Stimulated activated CD4-positive, alpha-beta T cell treated with anti-CD3 and anti-CD28 coated beads, Interleukin-1b, Interleukin-23, amount 100 ng/mL, for 1 hour (primary cell): ENCODE measurements around the gene SORT1.
"Not testable (repeated sequence)": the region's sequence is repeated elsewhere in the genome, so short reads cannot be mapped to it uniquely, and the experiment has no call there.

Source experiments
- DNase-seq, 2 donors: peaks; one replicate each; pipeline ENCODE4 v3.0.0-alpha.2; 2020; ENCODE audit warnings: low read depth in 2 of 2

SORT1 gene

DNA sequence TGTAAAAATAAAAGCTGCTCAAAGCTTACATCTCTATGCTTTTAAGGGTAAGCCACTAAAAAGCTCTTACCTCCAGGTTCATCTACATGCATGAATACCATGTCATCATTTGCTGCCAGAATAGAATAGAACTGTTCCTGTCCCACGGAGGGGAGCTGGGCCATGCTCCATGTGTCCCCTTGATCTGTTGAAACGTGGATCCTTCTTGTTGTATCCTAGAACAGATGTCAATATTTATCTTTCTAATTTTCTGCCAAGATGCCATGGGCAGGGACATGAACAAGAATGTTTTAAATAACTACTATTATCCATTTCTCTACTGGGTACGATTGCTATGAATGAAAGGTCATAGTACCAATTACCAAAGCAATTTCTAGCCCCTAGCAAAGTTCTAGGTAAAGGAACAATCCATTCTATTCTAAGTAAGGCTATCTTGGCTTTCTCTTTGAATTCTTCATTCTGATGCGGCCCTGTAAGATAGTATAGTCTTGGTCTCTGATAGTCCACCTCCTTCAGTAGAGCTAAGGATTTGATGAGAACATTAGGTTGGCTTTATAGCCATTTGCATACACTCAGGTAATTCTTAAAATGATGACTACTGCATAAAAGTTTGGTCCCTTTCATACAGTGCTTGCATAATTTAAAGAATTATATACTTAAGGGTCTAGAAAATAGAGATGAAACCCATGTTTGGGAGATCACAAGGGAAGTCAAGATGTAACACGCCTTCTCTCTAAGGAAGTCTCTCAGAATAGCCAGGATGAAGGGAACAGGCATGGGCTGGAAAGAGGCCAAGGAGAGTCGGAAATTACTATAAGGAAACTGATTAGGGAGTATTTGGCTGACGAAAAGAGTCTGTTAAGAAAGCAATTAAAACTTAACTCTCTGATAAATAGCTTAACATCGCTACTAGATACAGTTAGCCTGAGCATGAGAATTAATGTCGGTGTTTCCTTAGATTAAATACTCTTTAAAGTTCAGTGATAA, 55.5 kb downstream of the SORT1 start:
- DNase-seq = no peak

DNA sequence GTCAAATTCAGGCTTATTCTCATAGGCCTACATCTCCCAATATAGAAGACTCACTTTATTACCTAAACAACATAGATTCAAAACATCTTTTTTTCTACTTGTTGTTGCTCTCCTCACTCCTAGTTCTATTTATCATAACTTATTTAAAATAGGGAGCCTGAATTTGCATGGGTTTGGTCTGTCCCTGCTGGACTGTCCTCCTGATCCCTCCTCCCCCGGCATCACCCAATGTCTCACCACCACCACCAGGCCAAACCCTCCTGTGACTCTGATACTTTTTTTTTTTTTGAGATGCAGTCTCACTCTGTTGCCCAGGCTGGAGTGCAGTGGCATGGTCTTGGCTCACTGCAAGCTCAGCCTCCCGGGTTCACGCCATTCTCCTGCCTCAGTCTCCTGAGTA, 59.1 kb downstream of the SORT1 start:
- no peak for DNase-seq

DNA sequence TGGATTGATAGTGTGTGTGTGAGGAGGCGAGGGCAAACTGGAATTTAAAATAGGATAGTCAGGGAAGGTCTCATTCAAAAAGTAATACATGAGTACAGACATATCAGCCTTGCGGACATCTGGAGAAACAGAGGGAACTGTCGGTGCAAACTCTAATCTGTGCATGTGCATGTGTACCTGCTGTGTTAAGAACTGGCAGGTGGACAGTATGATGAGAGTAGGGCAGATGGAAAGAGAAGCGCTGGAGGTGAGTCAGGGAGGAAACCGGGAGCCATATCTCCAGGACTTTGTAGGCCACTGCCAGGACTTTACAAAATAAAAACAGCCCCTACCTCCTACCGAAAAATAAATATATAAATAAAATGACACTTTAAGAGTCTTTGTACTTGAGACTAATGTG, 59.6 kb downstream of the SORT1 start:
- no peak for DNase-seq

DNA sequence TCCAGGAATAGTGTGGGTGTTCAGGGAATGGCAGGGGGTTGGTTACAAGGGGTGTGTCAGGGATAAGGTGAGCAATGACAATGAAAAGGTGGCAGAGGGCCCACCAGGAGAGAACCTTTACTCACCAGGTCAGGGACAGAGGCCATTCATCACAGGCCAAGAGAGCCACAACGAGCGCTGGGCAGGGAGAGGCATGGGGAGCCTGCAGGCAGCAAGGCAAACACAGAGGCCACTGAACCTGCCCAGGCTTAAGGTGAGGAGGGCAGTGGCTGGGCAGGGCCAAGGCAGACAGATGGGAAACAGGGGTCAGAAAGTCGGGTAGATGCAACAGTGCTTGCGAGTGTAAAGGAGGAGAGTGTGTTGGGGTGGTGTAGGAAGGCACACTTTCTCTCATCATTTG, 62.6 kb downstream of the SORT1 start:
- no peak for DNase-seq

DNA sequence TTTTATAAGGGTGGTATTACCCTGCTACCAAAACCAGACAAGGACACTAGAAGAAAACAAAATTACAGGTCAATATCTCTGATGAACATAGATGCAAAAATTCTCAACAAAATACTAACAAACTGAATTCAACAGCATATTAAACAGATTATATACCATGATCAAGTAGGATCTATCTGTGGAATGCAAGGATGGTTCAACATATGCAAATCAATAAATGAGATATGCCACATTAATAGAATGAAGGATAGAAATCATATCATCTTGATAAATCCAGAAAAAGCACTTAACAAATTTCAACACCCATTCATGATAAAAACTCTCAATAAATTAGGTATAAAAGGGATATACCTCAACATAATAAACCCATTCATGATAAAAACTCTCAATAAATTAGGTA, 66.6 kb downstream of the SORT1 start:
- DNase-seq = no peak

DNA sequence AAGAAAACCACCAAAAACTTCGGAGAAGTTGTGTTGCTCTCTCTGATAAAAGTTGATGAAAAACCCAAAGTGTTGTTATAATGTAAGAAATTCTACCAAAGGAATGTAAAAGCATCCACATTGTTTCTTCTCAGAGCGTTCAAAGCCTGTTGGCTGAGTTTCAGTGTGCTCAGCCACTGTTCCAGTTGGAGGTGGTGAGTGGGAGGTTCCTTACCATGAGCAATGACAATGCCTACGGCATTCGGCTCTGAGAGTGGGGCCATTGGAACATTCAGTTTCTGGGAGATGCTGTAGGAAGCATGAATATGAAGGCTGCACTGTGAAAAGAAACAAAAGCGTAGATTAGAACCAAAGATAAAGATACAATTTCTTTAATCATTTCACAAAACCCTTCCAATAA, 70.4 kb downstream of the SORT1 start:
- DNase-seq = no peak

DNA sequence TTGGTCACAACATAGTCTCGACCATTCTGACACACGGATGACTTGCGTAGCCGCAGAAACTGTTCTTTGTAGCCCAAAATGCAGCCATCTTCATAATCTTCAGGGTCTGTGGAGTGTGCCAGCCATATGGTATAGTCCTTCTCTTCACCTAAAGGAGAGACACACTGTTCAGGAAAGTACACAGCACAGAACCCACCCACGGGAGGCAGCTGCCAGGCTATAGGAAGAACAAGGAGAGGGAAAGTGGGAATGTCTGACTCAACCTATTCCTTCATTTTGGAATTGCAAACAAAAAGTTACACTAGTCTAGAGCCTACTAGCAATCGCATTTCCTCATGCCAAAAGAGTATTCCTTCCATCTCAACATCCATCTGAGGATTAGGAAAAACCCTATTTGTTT, 74.7 kb downstream of the SORT1 start:
- no peak for DNase-seq

DNA sequence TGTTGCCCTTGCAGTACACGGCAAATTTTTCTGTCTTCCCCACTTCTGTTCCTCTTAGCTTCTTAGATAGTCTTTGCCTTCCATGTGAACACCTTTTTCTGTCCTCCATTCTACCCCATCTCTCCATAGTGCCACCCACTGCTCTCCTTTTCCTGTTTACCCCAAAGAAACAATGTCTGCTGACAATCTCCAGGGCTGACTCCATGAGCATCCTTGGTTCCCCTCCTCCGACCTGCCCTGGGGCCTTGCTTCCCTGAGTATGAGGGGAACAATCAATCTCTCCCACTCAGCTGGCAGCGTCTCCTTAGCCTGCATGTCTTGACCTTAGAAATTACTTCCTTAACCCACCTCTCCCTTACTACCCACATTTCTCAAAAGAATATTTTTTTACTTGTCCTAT, 78.6 kb downstream of the SORT1 start:
- DNase-seq = no peak

DNA sequence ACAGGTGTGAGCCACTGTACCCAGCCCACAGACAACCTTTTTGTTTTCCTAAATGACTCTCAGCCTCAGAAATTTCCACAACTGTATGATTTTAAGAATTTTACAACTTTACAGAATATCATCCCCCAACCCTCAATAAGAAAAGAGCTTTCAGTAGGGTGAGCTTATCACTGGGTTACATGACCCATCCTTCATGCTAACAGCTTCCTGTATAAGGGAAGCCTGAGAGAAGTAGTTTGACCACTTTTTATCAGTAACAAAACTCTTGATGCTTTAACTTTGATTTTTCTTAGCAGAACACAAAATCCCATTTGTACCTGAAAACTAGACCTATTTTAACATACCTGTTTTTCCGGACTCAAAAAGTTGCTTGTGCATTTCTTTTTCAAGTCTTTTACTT, 81.2 kb downstream of the SORT1 start:
- DNase-seq = no peak

DNA sequence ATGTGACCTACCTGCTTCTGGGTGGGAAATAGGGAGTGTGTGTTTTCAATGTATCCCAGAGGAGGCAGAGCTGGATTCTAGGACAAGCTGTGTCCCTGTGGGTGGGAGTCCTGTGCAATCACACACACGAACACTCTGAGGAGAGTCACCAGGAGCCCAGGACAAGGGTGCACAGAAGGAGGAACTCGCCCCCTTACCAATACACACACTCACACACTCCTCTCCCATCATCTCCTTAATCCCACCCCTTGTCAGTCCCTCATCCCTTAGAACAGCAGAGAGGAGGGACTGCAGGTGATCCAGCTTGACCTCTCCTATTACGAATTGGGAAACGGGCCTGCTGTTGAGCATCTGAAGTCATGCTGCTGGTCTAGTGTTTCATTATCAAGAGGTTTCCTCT, 82.4 kb downstream of the SORT1 start:
- DNase-seq = no peak

DNA sequence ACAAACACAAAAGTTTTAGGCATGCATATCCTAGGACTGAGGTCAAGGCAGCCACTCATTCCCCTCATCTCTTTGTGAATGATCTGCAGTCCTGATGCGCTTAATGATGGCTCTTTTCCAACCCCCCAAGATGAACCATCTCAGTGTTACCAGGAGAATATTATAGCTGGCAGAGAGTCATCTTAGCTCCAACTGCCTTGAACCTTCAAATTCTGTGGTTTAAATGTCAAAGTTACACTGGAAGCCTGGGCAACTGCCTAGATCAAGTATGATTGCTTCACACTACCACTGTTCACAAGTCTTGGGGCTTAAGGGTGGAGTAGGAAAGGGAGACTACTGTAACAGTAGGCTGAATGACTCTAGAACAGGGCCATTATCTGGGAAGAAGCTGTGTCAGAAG, 82.9 kb downstream of the SORT1 start:
- DNase-seq = no peak

DNA sequence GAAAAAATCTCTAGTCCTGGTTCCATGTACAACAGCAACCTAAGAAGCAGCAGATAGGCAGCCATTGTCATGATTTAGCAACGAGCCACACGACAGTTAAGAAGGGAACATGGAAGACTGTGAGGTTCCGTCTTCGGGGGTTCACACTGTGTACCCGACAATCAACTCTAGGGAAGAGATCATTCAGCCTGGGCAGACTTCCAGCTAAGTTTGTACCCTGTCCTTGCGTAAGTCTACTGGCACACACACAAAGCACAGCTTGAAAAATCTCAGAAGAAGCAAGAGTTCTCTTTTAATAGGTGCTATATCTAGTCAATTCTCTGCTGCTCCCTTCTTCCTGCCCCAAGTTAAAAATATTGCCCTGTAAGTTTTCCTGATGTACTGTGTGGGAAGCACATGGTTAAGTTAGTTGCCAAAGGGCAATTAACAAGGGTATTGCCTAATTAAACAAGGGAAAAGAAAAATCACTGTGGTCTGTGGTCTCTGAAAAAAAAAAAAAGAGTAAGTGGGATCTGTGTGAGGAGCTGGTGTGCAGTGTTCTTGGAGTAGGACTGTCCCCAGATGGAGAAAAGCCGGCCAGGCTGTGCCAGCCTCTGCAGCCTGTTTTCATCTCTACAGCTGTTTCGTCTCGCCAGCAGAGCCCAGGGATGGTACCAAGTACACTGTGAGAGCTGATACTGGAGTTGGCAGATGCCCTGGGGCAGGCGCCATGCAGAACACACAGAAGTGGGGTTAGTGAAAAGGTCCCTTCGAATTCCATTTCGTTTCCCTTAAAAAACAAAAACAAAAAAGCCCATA, 84.5 kb downstream of the SORT1 start:
- DNase-seq = no peak

DNA sequence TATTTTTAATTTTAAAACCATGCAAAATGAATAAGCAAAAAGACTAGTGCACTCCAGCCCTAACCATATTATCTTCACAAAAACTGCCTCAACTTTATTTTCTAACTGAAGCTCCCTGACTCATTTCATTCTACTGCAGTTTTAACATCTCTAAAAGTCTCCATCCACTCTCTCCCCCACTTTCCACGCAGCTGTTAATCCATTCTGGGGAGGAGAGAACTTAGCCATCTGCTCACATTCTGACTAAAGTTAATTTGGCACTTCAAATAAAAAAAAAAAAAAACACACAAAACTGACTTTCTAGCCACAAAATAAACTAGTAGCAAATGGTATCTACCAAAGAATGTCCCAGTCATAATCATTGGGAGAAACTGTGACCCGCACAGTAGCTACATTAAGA, 85.5 kb downstream of the SORT1 start:
- DNase-seq = no peak

DNA sequence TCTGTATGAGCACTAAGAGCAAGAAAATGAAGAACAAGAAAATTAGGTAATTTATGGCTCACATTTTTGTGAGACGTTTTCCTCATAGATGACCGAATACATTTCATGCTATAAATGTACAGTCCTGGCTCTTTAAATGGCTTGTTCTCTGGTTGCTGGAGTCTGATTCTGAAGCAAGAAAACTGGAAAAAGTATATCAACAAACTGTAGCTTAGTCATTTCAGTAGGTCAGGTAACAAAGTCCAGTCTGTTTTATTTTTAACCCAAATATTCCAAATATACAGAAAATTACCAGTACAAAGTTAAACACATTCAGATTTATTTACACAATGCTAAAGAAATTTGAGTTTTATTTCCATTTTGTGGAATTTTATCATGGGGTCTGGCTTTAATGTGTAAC, 88.4 kb downstream of the SORT1 start:
- no peak for DNase-seq

DNA sequence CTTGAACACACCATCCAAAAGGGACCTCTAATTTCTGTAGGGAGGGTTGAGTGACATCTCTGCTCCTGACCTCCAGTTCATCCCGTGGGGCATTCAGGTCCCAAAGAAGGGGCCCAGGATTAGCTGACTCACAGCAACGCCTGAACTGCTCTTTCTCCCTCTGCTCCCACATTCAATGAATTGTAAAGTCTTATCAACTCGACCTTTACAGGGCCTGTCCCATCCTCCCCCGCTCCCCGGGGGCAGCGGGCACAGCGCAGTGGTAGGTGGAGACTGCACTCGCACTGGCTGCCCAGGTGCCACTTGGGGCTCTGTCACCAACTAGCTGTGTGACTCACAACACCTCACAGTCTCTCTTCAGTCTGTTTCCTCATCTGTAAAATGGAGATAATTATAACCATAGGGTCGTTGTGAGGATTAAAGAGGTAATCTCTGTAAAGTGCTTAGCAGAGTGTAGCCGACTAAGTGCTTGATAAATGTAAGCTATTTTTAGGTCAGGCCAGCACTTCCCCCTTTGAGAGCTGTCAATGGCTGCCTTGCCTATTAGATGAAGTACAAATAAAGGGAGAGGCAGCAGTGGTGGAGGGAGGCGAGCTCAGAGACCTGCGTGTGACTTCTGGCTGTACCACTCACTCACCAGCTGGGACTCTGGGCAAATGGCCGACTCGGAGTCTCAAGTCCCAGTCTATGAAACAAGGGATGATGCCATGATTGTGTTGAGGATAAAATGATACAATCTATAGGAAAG, 90.3 kb downstream of the SORT1 start:
- DNase-seq = no peak

DNA sequence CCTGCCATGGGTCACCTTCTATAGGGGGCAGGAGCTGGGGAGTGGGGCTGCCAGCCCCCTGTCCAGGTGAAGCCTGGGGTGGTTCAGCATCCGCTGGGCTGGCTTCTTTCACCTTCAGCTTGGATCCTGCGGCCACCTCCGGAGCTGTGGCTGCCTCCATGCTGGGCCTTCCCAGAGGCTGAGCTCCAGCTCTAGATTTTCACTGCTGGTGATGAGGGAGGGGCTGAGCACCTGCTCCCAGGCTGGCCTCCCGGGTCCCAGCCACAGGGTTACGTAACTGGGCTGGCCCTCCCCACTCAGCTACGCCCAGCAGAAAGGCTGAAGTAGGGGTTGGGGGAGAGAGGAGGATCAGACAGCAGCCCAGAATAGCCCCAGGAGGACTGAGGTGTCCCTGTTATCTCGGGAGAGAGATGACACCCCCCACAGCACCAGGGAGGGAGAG, 90.9 kb downstream of the SORT1 start, which contains the start of gene MYBPHL:
MYBPHL (minus strand) TSS at position 180 of the 442 bp plus-strand sequence; CDS start at position 160, 20 bp downstream.
- no peak for DNase-seq

DNA sequence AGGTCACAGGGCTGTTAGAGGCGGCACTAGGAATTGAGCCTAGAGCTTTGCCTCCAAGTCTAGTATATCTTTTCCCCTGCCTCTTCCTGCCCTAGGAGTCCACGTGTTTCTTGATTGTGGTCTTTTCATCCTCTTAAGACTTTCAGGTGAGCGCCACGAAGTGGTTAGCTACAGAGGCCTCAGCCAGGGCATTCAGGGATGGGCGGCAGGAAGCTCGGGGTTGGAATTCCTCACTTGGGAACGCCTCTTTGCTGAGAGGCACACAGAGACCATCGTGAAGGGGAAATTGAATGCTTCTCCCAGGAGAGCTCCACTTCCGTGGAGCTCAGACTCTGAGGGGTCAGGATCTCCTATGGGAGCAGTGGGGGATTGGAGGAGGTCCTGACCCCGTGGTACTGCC, 91.7 kb downstream of the SORT1 start:
- not testable (repeated sequence) for DNase-seq

DNA sequence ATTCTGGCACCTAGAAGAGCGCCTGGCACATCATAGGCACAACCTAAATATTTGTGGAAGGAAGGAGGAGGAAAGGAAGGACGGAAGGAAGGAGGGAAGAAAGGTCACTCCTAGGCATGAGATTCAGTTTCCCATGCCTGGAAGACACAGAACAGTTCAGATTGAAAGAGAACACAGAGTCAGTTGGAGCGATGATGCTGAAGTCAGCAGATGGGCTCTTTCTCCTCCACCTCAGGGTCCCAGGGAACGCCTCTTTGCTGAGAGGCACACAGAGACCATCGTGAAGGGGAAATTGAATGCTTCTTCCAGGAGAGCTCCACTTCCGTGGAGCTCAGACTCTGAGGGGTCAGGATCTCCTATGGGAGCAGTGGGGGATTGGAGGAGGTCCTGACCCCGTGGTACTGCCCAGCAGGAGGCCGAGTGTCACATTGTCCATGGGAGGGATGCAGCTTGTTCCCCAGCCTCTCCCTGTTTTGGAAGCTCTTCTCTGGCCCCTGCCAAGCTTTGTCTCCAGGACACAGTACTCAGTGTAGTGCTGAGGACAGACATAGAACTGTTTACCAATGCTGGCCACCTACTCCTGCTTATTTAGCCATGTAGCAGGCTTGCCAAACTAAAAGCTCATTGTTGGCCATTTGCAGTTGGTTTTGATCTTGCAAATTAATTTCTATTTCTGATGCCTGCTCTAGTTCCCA, 93.3 kb downstream of the SORT1 start:
- DNase-seq = no peak

DNA sequence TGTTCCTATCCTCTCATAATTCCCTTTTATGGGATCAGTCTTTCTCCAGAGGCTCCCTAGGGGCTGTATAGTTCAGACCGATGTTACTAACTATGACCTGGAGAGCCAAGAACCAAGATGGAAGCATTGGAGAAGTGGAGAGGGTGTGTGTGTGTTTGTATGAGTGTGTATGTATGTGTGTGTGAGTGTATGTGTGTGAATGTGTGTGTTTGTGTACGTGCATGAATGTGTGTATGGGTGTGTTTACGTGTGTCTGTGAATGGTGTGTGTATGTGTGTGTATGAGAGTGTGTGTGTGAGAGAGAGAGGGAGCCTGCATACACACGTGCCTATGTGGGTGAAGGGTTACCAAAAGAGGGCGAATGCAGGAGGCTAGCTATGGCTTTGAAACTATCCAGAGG, 95.8 kb downstream of the SORT1 start:
- DNase-seq = no peak

DNA sequence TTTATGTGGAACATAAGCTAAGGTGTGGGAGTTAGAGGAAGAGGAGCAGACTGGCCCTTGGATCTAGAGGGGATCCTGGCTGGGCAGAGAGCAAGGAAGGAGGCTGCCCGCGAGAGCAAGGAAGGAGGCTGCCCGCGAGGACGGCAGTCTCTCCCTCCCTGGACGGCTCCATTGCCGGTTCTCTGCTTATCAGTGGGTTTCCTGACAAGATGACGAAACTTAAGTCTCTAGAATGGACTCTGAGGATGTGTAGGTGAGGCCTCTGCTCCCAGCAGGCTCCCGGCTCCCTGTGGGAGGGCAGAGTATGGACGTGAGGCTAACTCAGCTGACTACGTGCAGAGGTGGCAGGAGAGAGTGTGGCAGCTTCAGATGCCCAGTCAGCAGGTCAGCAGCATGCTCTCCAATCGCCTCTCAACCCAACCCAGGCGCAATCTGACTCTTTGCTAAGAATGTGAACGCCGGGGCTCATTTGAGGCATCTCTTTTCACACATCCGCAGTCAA, 97.0 kb downstream of the SORT1 start:
- no peak for DNase-seq
